A673 (cell line): ENCODE results near the gene ROR2. TPM values are rescaled to one million over a fixed set of nuclear protein-coding genes. Genes with fewer than 3 reads are reported as not detected.

Source experiments
- BruUV-seq: library from RNA; stranded (reverse); fragments of 400-500 nt; replicated peaks from 2 replicates; lab custom pipeline; 2021; lab: Mats Ljungman, UMichigan
- CTCF ChIA-PET: fragments of 300-600 bp; sonication (Branson Sonifier 250); formaldehyde crosslinking; loops from one replicate; lab custom pipeline; 2022; ENCODE audit warnings: antibody characterized with exemption; lab: Charles Lee
- POLR2A ChIA-PET: fragments of 300-600 bp; sonication (Branson Sonifier 250); formaldehyde crosslinking; loops from one replicate; lab custom pipeline; 2022; ENCODE audit warnings: antibody characterized with exemption; ENCODE audit not compliant: low non-redundant PET; lab: Charles Lee
- DNase-seq: peaks from one replicate; pipeline ENCODE4 v3.0.0-alpha.2; 2015; ENCODE audit warnings: low spot score
- H3K27ac ChIP-seq: fragments of 200-600 bp; sonication (generic); 2 replicates; pipeline ENCODE4 v1.5.1; 2016; ENCODE audit warnings: mixed run types, low read depth, mild to moderate bottlenecking, mixed read lengths, antibody characterized with exemption, low read length; ENCODE audit not compliant: poor library complexity, severe bottlenecking
- H3K27me3 ChIP-seq: fragments of 200-600 bp; sonication (generic); replicated peaks from 2 replicates; pipeline ENCODE4 v1.6.1; 2017; ENCODE audit warnings: mixed run types, low read depth, mild to moderate bottlenecking, mixed read lengths, antibody characterized with exemption, low read length; ENCODE audit not compliant: insufficient read depth, poor library complexity
- H3K36me3 ChIP-seq: fragments of 200-600 bp; sonication (generic); 2 replicates; pipeline ENCODE4 v1.6.1; 2016; ENCODE audit warnings: mixed run types, mild to moderate bottlenecking, mixed read lengths, antibody characterized with exemption, low read length; ENCODE audit not compliant: insufficient read depth, poor library complexity, severe bottlenecking
- H3K4me1 ChIP-seq: fragments of 200-600 bp; sonication (generic); 2 replicates; pipeline ENCODE4 v1.6.1; 2017; ENCODE audit warnings: mixed run types, mild to moderate bottlenecking, mixed read lengths, antibody characterized with exemption, low read length; ENCODE audit not compliant: insufficient read depth, poor library complexity, severe bottlenecking
- H3K4me3 ChIP-seq: fragments of 200-600 bp; sonication (generic); 2 replicates; pipeline ENCODE4 v1.5.1; 2016; ENCODE audit warnings: low read depth, mixed run types, mild to moderate bottlenecking, mixed read lengths, low read length; ENCODE audit not compliant: poor library complexity, severe bottlenecking
- H3K9me3 ChIP-seq: fragments of 200-600 bp; sonication (generic); 2 replicates; pipeline ENCODE4 v1.6.1; 2016; ENCODE audit warnings: mixed run types, low read depth, mild to moderate bottlenecking, mixed read lengths, antibody characterized with exemption, low read length; ENCODE audit not compliant: poor library complexity, severe bottlenecking
- CTCF ChIP-seq: fragments of 300-800, 200-600 bp; sonication (generic); conservative IDR thresholded peaks from 2 replicates; pipeline ENCODE4 v1.5.1; 2017; ENCODE audit warnings: low read depth, mild to moderate bottlenecking, antibody characterized with exemption, low read length, moderate library complexity, mixed read lengths
- EZH2 ChIP-seq: fragments of 200-600 bp; sonication (generic); IDR thresholded peaks from 2 replicates; pipeline ENCODE4 v1.6.1; 2017; ENCODE audit warnings: borderline replicate concordance, low read depth, mild to moderate bottlenecking, mixed read lengths, antibody characterized with exemption, low read length; ENCODE audit not compliant: poor library complexity, severe bottlenecking
- intact Hi-C: fragments of 100-400 bp; cut with micrococcal nuclease; formaldehyde crosslinking; loops from one replicate; pipeline ENCODE4 v1.10.0; 2022; ENCODE audit not compliant: unreplicated experiment
- total RNA-seq: library from RNA; stranded (reverse); gene quantifications from 2 replicates; pipeline ENCODE4 v1.2.3, GENCODE V29; 2021

The ROR2 gene
- total RNA-seq, 1 experiment from 2014 or later, result 12.3 TPM

DNA sequence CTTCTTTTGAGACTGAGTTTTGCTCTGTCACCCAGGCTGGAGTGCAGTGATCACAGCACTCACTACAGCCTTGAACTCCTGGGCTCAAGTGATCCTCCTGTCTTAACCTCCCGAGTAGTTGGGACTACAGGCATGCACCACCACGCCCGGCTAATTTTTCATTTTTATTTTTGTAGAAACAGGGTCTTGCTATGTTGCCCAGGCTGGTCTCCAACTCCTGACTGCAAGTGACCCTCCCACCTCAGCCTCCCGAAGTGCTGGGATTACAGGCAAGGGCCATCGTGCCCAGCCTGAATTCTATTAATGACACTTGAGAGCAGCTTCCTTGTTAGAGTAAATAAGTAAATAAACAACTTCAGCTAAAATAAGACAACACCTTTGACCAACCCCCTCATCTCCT lies 12.3 kb downstream of the ROR2 start:
- Histone ChIP-seq H3K27ac (no peak overlapping the region), H3K9me3 (no peaks in the 10 kb centered on the region), H3K4me3 (no peak overlapping the region), H3K27me3 (no peaks in the 10 kb centered on the region), H3K4me1 (peaks cover 8% of the 10 kb centered on the region), H3K36me3 (no peaks in the 10 kb centered on the region)
- TF ChIP-seq EZH2 (no peak), CTCF (no peak)
- POLR2A ChIA-PET, result interaction anchor here (0.6 kb wide), 1 partner anchor 545 kb away, joined by 3 read pairs; no protein-coding TSS in a partner anchor
- intact Hi-C loops, result no loop called here
- no TSS peak for BruUV-seq
- CTCF ChIA-PET, result interaction anchor here (0.6 kb wide), 1 partner anchor 15 kb away, joined by 5 read pairs; no protein-coding TSS in a partner anchor
- no peak for DNase-seq

- Histone ChIP-seq H3K9me3 (peaks cover 2% of the 10 kb centered on the region), H3K27ac (no peak overlapping the region), H3K36me3 (no peaks in the 10 kb centered on the region), H3K4me3 (no peak overlapping the region), H3K27me3 (no peaks in the 10 kb centered on the region), H3K4me1 (peaks cover 4% of the 10 kb centered on the region)
- POLR2A ChIA-PET, result interaction anchor here (0.6 kb wide), 1 partner anchor 546 kb away, joined by 3 read pairs; no protein-coding TSS in a partner anchor
- BruUV-seq, result no TSS peak
- CTCF ChIA-PET, result no interaction called here
- intact Hi-C loops, result no loop called here
- DNase-seq, result no peak
- TF ChIP-seq EZH2 (no peak), CTCF (no peak)
These were observed 13.0 kb downstream of the ROR2 start for GRCh38 chr9:91937056-91937455.

DNA sequence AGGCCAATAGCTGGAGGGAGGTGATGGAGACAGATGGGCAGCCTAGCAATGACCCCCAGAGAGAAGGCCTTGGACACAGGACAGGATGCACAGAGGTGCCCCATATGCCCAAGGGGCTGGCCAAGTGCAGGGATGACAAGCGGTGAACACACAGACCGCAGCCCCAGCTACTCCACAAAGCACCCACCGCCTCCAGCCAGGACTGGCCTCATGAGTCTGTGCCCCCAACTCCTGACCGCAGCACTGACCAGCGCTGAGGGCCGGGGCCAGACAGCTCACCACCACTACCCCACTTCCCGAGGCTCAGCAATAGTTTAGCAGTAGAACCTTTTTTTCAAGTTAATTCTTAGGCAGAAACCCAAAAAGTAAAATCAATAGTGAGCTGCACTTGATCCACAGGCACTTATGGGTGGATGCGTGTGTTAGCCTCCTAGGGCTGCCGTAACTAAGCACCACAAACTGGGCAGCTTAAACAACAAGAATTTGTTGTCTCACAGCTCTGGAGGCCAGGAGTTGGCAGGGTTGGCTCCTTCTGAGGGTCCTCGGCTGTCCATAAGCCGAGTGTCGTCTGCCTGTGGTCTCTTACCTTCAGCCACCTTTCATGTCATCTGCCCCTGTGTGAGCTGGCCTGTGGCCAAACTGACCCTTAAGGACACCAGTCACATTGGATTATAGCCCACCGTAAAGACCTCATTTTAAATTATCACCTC lies 14.1 kb downstream of the ROR2 start:
- CTCF ChIA-PET, result interaction anchor here (2.2 kb wide), 1 partner anchor 14 kb away, joined by 6 read pairs; the partner anchor contains the start of gene ROR2
- no peak overlapping the region for H3K27ac ChIP-seq
- no peak for DNase-seq

More for the DNA sequence above, 14.1 kb downstream of the ROR2 start:
- H3K4me3 ChIP-seq, result no peak overlapping the region
- H3K9me3 ChIP-seq, result peaks cover 13% of the 10 kb centered on the region
- peaks cover 4% of the 10 kb centered on the region for H3K4me1 ChIP-seq
- POLR2A ChIA-PET, result no interaction called here
- no peaks in the 10 kb centered on the region for H3K36me3 ChIP-seq
- no TSS peak for BruUV-seq
- intact Hi-C loops, result no loop called here
- no peaks in the 10 kb centered on the region for H3K27me3 ChIP-seq
- TF ChIP-seq CTCF (no peak), EZH2 (no peak)
